ENCODE results near the gene FAM83F. TPM values are rescaled to one million over a fixed set of nuclear protein-coding genes. Genes with fewer than 3 reads are reported as not detected.

FAM83F gene
- total and polyA plus RNA-seq, 3 donors from 2014 or later, result 30.2 to 57.7 (median 41.1) TPM

DNA sequence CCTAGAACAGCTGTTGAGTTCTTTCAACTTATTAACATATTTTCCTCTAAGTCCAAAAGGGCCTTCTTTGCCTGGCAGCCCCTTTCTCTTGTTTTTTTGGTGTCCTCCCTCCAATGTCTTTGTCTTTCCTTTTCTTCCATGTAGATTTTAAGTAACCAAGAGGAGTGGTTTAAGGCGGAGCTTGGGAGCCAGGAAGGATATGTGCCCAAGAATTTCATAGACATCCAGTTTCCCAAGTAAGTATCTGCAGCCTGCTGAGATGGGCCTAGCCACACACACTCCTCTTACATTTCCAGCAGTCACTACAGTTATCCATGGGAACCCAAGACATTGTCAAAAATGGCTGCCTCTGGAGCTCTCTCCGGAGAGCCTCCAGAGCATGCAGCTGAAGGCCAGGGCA is 39.1 kb upstream of the FAM83F start:
- intact Hi-C loops (cut with DNase I; ENCODE audit: low total_unique reads), result no loop called here
- peaks cover 18% of the 10 kb centered on the region for H3K4me1 ChIP-seq
- WGBS, 2 donors, result 96 to 97% methylated on average over 2 of the region's 2 CpGs
- no peaks in the 10 kb centered on the region for H3K36me3 ChIP-seq (ENCODE audit: low read depth, missing control alignments)
- H3K9me3 ChIP-seq, result no peaks in the 10 kb centered on the region
- no peak overlapping the region for H3K4me3 ChIP-seq
- TF ChIP-seq, protein P1, sequence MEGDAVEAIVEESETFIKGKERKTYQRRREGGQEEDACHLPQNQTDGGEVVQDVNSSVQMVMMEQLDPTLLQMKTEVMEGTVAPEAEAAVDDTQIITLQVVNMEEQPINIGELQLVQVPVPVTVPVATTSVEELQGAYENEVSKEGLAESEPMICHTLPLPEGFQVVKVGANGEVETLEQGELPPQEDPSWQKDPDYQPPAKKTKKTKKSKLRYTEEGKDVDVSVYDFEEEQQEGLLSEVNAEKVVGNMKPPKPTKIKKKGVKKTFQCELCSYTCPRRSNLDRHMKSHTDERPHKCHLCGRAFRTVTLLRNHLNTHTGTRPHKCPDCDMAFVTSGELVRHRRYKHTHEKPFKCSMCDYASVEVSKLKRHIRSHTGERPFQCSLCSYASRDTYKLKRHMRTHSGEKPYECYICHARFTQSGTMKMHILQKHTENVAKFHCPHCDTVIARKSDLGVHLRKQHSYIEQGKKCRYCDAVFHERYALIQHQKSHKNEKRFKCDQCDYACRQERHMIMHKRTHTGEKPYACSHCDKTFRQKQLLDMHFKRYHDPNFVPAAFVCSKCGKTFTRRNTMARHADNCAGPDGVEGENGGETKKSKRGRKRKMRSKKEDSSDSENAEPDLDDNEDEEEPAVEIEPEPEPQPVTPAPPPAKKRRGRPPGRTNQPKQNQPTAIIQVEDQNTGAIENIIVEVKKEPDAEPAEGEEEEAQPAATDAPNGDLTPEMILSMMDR (IDR thresholded peaks at IDR 0.05), result no peak
- TF ChIP-seq POLR2A (IDR thresholded peaks at IDR 0.05), result no peak
- no peaks in the 10 kb centered on the region for H3K27me3 ChIP-seq
- DNase-seq, result no peak
- H3K27ac ChIP-seq, result peak overlapping the region; percentile 54 to 67

DNA sequence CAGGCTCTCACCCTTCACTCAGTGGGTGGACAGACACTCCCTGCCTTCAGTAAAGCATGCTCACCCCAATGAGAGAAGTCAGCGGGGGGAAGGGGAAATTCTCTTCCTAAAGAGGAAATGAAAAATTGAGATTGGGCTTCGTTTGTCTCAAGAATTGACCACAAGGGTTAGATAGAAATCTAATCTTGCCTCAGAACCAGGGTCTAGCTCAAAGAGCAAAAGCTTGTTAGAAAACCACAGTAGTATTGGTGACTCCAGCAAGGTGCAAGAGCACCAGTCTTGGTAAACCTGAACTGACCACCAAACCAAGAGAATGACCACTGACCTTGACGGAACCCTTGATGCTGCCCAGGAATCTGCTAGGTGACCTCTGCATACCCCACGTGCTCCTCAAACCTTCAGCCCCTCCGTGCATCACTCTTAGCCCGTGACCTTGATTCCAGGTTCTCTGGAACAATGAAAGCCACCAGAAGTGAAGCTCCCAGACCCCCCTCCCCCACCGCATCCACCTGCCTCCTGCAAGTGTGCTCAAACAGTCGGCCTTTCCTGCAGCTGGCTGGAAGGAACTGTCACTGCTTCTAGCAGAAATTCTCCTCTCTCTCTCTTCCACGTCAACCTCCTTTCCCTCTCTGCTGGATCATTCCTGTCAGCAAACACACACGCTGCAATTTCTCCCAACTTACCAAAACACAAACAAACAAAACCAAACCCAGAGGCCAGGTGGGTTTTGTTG is 37.7 kb upstream of the FAM83F start:
- Histone ChIP-seq H3K9me3 (no peaks in the 10 kb centered on the region), H3K4me3 (no peak overlapping the region), H3K4me1 (peaks cover 18% of the 10 kb centered on the region), H3K27ac (no peak overlapping the region), H3K36me3 (ENCODE audit: low read depth, missing control alignments) (no peaks in the 10 kb centered on the region), H3K27me3 (no peaks in the 10 kb centered on the region)
- DNase-seq, result no peak
- TF ChIP-seq, protein P1 (IDR thresholded peaks at IDR 0.05), result no peak
- no peak for TF ChIP-seq POLR2A (IDR thresholded peaks at IDR 0.05)
- intact Hi-C loops (cut with DNase I; ENCODE audit: low total_unique reads), result no loop called here
- WGBS, 2 donors, result 81 to 84% methylated on average over 9 of the region's 10 CpGs

DNA sequence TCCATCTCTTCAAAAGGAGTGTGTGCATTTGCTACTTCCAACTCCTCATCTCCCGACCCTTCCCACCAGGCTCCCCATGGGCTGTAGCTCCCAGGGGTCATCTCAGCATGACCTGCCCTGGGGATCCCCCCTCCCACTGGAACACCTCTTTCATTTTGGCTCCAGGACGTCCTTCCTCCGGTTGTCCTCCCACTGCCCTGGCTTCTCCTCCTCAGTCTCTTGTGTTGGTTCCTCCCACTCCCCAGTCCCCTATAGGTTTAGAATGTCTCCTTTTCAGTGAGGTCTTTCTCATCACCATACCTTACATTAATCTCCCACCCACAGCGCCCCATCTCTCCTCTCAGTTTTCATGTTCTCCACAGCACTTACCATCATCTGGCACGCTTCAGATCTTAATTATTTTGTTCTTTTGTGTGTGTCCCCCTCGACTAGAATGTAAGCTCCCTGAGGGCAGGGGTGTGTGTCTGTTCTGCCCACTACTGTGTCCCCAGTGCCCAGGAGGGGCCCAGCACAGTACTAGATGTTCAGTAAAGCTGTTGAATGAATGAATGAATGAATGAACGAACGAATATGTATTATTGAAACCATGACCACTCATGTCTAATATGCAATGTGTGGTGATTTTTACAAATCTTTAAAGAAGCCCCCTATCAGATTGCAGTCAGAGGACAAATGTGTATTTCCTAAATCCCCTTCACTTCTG is 36.6 kb upstream of the FAM83F start:
- intact Hi-C loops (cut with DNase I; ENCODE audit: low total_unique reads), result no loop called here
- WGBS, 2 donors, result 81 to 83% methylated on average over 8 of the region's 8 CpGs

DNA sequence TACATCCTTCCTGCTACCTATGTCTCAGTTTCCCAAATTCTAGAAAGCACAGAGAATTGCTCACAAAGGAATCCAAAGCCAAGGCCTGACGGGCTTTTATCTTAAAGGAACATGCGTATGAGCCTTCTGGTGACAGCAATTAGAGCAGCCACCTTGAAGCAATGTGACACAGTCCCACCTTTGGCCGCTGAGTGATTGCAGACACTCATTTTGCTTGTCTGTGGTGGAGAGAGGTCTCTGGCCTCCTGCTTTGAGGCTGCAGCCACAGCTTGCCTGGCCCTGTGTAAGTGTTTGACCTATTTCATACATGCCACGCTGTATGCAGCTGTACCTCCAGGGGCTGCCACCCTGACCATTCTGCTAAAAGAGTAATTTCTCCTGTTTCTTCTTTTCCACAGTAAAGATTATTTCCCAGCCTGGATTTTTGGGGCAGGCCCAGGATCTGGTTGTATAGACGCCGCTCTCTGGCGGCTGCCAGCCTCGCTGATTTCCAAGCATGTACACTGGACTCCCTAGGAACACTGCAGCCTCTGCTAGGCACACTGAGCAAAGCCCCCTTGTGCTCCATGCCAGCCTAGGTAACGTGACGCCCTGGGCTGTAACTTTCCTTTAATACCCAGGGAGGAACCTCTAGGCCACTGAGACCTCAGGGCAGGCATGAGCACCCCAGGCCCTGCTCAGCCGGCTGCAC is 35.7 kb upstream of the FAM83F start:
- Histone ChIP-seq H3K27me3 (no peaks in the 10 kb centered on the region), H3K9me3 (no peaks in the 10 kb centered on the region), H3K27ac (no peak overlapping the region), H3K4me1 (peaks cover 18% of the 10 kb centered on the region), H3K36me3 (ENCODE audit: low read depth, missing control alignments) (no peaks in the 10 kb centered on the region), H3K4me3 (no peak overlapping the region)
- 76 to 87% methylated on average over 9 to 10 of the region's 11 CpGs for WGBS, 2 donors
- intact Hi-C loops (cut with DNase I; ENCODE audit: low total_unique reads), result no loop called here
- TF ChIP-seq, protein P1 (IDR thresholded peaks at IDR 0.05), result no peak
- TF ChIP-seq POLR2A (IDR thresholded peaks at IDR 0.05), result no peak
- DNase-seq, result no peak

More for the DNA sequence above, 36.6 kb upstream of the FAM83F start:
- H3K4me1 ChIP-seq, result peaks cover 18% of the 10 kb centered on the region
- H3K36me3 ChIP-seq (ENCODE audit: low read depth, missing control alignments), result no peaks in the 10 kb centered on the region
- no peaks in the 10 kb centered on the region for H3K27me3 ChIP-seq
- DNase-seq, result no peak
- no peak overlapping the region for H3K4me3 ChIP-seq
- no peak overlapping the region for H3K27ac ChIP-seq
- H3K9me3 ChIP-seq, result no peaks in the 10 kb centered on the region
- TF ChIP-seq, protein P1 (IDR thresholded peaks at IDR 0.05), result no peak
- no peak for TF ChIP-seq POLR2A (IDR thresholded peaks at IDR 0.05)
